Endometrial microvascular endothelial cells (primary cell): Measurements from ENCODE around the gene PLEKHF1. TPM values are rescaled to one million over a fixed set of nuclear protein-coding genes. Genes with fewer than 3 reads are reported as not detected.
"Not testable (repeated sequence)": the region's sequence is repeated elsewhere in the genome, so short reads cannot be mapped to it uniquely, and the experiment has no call there.

ENCODE experiments used
- in situ Hi-C: cut with HindIII; loops from 2 replicates; pipeline ENCODE4 v1.10.0; 2017; ENCODE audit warnings: low sequenced_read_pairs, low pct_unique_long_range_greater_than_20kb; ENCODE audit errors: inconsistent ontology term
- total RNA-seq: library from RNA; depleted of rRNA; stranded (reverse); fragments of >200 nt; gene quantifications from one replicate; pipeline ENCODE4 v1.2.3, GENCODE V29; 2015; ENCODE audit errors: inconsistent ontology term

Gene PLEKHF1
- 7.8 TPM for total RNA-seq

- in situ Hi-C loops, result no loop called here
Observed at GRCh38 chr19:29665215-29665825, at the start of gene PLEKHF1. Gene PLEKHF1, plus strand, starts transcription at chr19:29665461. Its CDS starts 8,379 bp downstream, at chr19:29673840.

GRCh38 chr19:29615891-29616425 is 49.3 kb upstream of the PLEKHF1 start:
- in situ Hi-C loops, result no loop called here

GRCh38 chr19:29616541-29616940 is 48.7 kb upstream of the PLEKHF1 start:
- in situ Hi-C loops, result no loop called here

- in situ Hi-C loops, result no loop called here
Observed at GRCh38 chr19:29617366-29618266, 47.6 kb upstream of the PLEKHF1 start.

- in situ Hi-C loops, result no loop called here
Observed at GRCh38 chr19:29618434-29618833, 46.8 kb upstream of the PLEKHF1 start.

GRCh38 chr19:29618871-29619270 is 46.4 kb upstream of the PLEKHF1 start:
- in situ Hi-C loops, result no loop called here

GRCh38 chr19:29620931-29621351 is 44.3 kb upstream of the PLEKHF1 start:
- in situ Hi-C loops, result no loop called here

GRCh38 chr19:29622166-29623070 is 42.8 kb upstream of the PLEKHF1 start:
- in situ Hi-C loops, result no loop called here

GRCh38 chr19:29623726-29624488 is 41.4 kb upstream of the PLEKHF1 start:
- in situ Hi-C loops, result no loop called here

- in situ Hi-C loops, result no loop called here
Observed at GRCh38 chr19:29624489-29625185, 40.6 kb upstream of the PLEKHF1 start.

GRCh38 chr19:29625186-29625651 is 40.0 kb upstream of the PLEKHF1 start:
- in situ Hi-C loops, result no loop called here

GRCh38 chr19:29626386-29626785 is 38.9 kb upstream of the PLEKHF1 start:
- in situ Hi-C loops, result no loop called here

GRCh38 chr19:29626832-29627231 is 38.4 kb upstream of the PLEKHF1 start:
- in situ Hi-C loops, result not testable (repeated sequence)

- in situ Hi-C loops, result no loop called here
Observed at GRCh38 chr19:29628661-29629385, 36.4 kb upstream of the PLEKHF1 start.

- in situ Hi-C loops, result no loop called here
Observed at GRCh38 chr19:29629836-29630534, 35.3 kb upstream of the PLEKHF1 start.

- in situ Hi-C loops, result no loop called here
Observed at GRCh38 chr19:29630655-29631054, 34.6 kb upstream of the PLEKHF1 start.
